IMR-90 (cell line): Measurements from ENCODE around the gene NOL4L. TPM values are rescaled to one million over a fixed set of nuclear protein-coding genes. Genes with fewer than 3 reads are reported as not detected.

Experiments used
- ATAC-seq: fragments of 200-7000 bp; cut with Tn5 transposase; 2 replicates; pipeline ENCODE4 v1.9.1; 2020; ENCODE audit warnings: low read depth, mild to moderate bottlenecking, moderate library complexity
- BruUV-seq: library from RNA; stranded (reverse); fragments of 400-500 nt; replicated peaks from 2 replicates; lab custom pipeline; 2021; lab: Mats Ljungman, UMichigan
- CTCF ChIA-PET: fragments of 300-600 bp; formaldehyde crosslinking; extraction: SDS; loops from one replicate; lab custom pipeline; 2021; ENCODE audit warnings: antibody characterized with exemption; lab: Yijun Ruan, JAX
- POLR2A ChIA-PET: fragments of 300-600 bp; sonication (Branson Sonifier 250); formaldehyde crosslinking; loops from one replicate; lab custom pipeline; 2022; ENCODE audit warnings: antibody characterized with exemption; ENCODE audit not compliant: unreplicated experiment; lab: Charles Lee
- DNase-seq: peaks from one replicate; pipeline ENCODE4 v3.0.0; 2013
- H2AFZ ChIP-seq: replicated peaks from 2 replicates; pipeline ENCODE3; 2013; ENCODE audit warnings: low read length, mild to moderate bottlenecking; ENCODE audit not compliant: poor library complexity
- H2AK5ac ChIP-seq: 2 replicates; pipeline ENCODE4 v1.6.1; 2013; ENCODE audit warnings: low read depth, low read length, inconsistent platforms
- H2AK9ac ChIP-seq: replicated peaks from 2 replicates; pipeline ENCODE3; 2013; ENCODE audit warnings: mild to moderate bottlenecking, low read depth, low read length, moderate library complexity; ENCODE audit not compliant: poor library complexity
- H2BK120ac ChIP-seq: 2 replicates; pipeline ENCODE4 v1.6.1; 2013; ENCODE audit warnings: low read depth, low read length, inconsistent platforms
- H2BK15ac ChIP-seq: 3 replicates; pipeline ENCODE4 v1.6.1; 2013; ENCODE audit warnings: low read depth, low read length, inconsistent platforms
- H2BK20ac ChIP-seq: 2 replicates; pipeline ENCODE4 v1.6.1; 2013; ENCODE audit warnings: low read depth, mild to moderate bottlenecking, inconsistent platforms, low read length, moderate library complexity
- H2BK5ac ChIP-seq: 2 replicates; pipeline ENCODE4 v1.6.1; 2013; ENCODE audit warnings: mild to moderate bottlenecking, low read depth, low read length, inconsistent platforms; ENCODE audit not compliant: poor library complexity, severe bottlenecking
- H3K14ac ChIP-seq: replicated peaks from 2 replicates; pipeline ENCODE4 v1.6.1; 2013; ENCODE audit warnings: low read depth, low read length, inconsistent platforms
- H3K18ac ChIP-seq: 2 replicates; pipeline ENCODE4 v1.6.1; 2013; ENCODE audit warnings: low read depth, low read length, control low read depth
- H3K23ac ChIP-seq: 2 replicates; pipeline ENCODE4 v1.6.1; 2013; ENCODE audit warnings: low read depth, low read length, inconsistent platforms
- H3K27ac ChIP-seq: 2 replicates; pipeline ENCODE4 v1.5.1; 2013; ENCODE audit warnings: mild to moderate bottlenecking, control low read depth, low read length; ENCODE audit not compliant: insufficient read depth
- H3K27me3 ChIP-seq: 2 replicates; pipeline ENCODE4 v1.6.1; 2013; ENCODE audit warnings: low read length; ENCODE audit not compliant: control insufficient read depth, insufficient read depth
- H3K36me3 ChIP-seq: 2 replicates; pipeline ENCODE4 v1.6.1; 2013; ENCODE audit warnings: low read length, mixed read lengths; ENCODE audit not compliant: control insufficient read depth, insufficient read depth
- H3K4ac ChIP-seq: 2 replicates; pipeline ENCODE4 v1.6.1; 2013; ENCODE audit warnings: low read depth, low read length, inconsistent platforms
- H3K4me1 ChIP-seq: 2 replicates; pipeline ENCODE4 v1.6.1; 2013; ENCODE audit warnings: low read length, mixed read lengths; ENCODE audit not compliant: control insufficient read depth, insufficient read depth
- H3K4me2 ChIP-seq: 2 replicates; pipeline ENCODE4 v1.6.1; 2013; ENCODE audit warnings: low read depth, mild to moderate bottlenecking, control low read depth, low read length, moderate library complexity
- H3K4me3 ChIP-seq: 2 replicates; pipeline ENCODE4 v1.5.1; 2013; ENCODE audit warnings: low read depth, mild to moderate bottlenecking, control low read depth, low read length, moderate library complexity; ENCODE audit not compliant: insufficient read depth
- H3K56ac ChIP-seq: 2 replicates; pipeline ENCODE4 v1.6.1; 2013; ENCODE audit warnings: low read length, inconsistent platforms; ENCODE audit not compliant: insufficient read depth; ENCODE audit errors: extremely low read depth
- H3K79me1 ChIP-seq, 2 experiments: 2 replicates each; pipeline ENCODE4 v1.6.1; 2013; ENCODE audit warnings: low read length in 2 of 2, inconsistent platforms in 1 of 2, low read depth in 1 of 2
- H3K9ac ChIP-seq: 2 replicates; pipeline ENCODE4 v1.6.1; 2013; ENCODE audit warnings: low read depth, low read length, control low read depth
- H3K9me1 ChIP-seq: 2 replicates; pipeline ENCODE4 v1.6.1; 2013; ENCODE audit warnings: low read length, inconsistent platforms; ENCODE audit not compliant: insufficient read depth
- H3K9me3 ChIP-seq: 2 replicates; pipeline ENCODE4 v1.6.1; 2013; ENCODE audit warnings: low read length; ENCODE audit not compliant: control insufficient read depth, insufficient read depth
- H4K20me1 ChIP-seq: 2 replicates; pipeline ENCODE4 v1.6.1; 2013; ENCODE audit warnings: low read length, inconsistent platforms; ENCODE audit not compliant: insufficient read depth
- H4K5ac ChIP-seq: 2 replicates; pipeline ENCODE4 v1.6.1; 2013; ENCODE audit warnings: mild to moderate bottlenecking, low read depth, low read length, control low read depth
- H4K8ac ChIP-seq, 2 experiments: 2 replicates each; pipeline ENCODE4 v1.6.1; 2013; ENCODE audit warnings: low read depth in 2 of 2, low read length in 2 of 2, control low read depth in 1 of 2, inconsistent platforms in 1 of 2
- H4K91ac ChIP-seq: 2 replicates; pipeline ENCODE4 v1.6.1; 2013; ENCODE audit warnings: low read depth, low read length, inconsistent platforms; ENCODE audit not compliant: insufficient read depth
- BHLHE40 ChIP-seq: fragments of 150-350 bp; IDR thresholded peaks from 2 replicates; pipeline ENCODE4 v1.6.1; 2016; ENCODE audit warnings: mild to moderate bottlenecking, low read depth, low read length
- CEBPB ChIP-seq: IDR thresholded peaks from 2 replicates; pipeline ENCODE4 v1.6.1; 2012; ENCODE audit warnings: low read depth, low read length, improper control_type of control experiment
- CHD1 ChIP-seq: IDR thresholded peaks from 2 replicates; pipeline ENCODE4 v1.6.1; 2012; ENCODE audit warnings: low read depth, low read length, improper control_type of control experiment
- FOS ChIP-seq: fragments of 150-350 bp; IDR thresholded peaks from 2 replicates; pipeline ENCODE4 v1.6.1; 2016; ENCODE audit warnings: low read depth, low read length
- MAFK ChIP-seq: IDR thresholded peaks from 2 replicates; pipeline ENCODE4 v1.6.1; 2012; ENCODE audit warnings: low read depth, low read length, improper control_type of control experiment
- MAZ ChIP-seq: IDR thresholded peaks from 2 replicates; pipeline ENCODE4 v1.6.1; 2012; ENCODE audit warnings: low read depth, mild to moderate bottlenecking, low read length, improper control_type of control experiment, moderate library complexity, borderline replicate concordance
- MXI1 ChIP-seq: IDR thresholded peaks from 2 replicates; pipeline ENCODE4 v1.6.1; 2012; ENCODE audit warnings: low read depth, mild to moderate bottlenecking, low read length, moderate library complexity, borderline replicate concordance
- NFE2L2 ChIP-seq: fragments of 150-350 bp; IDR thresholded peaks from 2 replicates; pipeline ENCODE4 v1.6.1; 2016; ENCODE audit warnings: low read depth, mild to moderate bottlenecking, low read length
- POLR2A ChIP-seq: IDR thresholded peaks from 2 replicates; pipeline ENCODE4 v1.6.1; 2012; ENCODE audit warnings: mild to moderate bottlenecking, low read depth, low read length
- RAD21 ChIP-seq: IDR thresholded peaks from 2 replicates; pipeline ENCODE4 v1.6.1; 2012; ENCODE audit warnings: low read length, improper control_type of control experiment
- RCOR1 ChIP-seq: IDR thresholded peaks from 2 replicates; pipeline ENCODE4 v1.6.1; 2012; ENCODE audit warnings: mild to moderate bottlenecking, low read length, improper control_type of control experiment; ENCODE audit not compliant: insufficient replicate concordance
- RFX5 ChIP-seq: IDR thresholded peaks from 2 replicates; pipeline ENCODE4 v1.8.0; 2012; ENCODE audit warnings: low read depth, mild to moderate bottlenecking, low read length, moderate library complexity
- SMC3 ChIP-seq: fragments of 150-350 bp; IDR thresholded peaks from 2 replicates; pipeline ENCODE4 v1.6.1; 2016; ENCODE audit warnings: low read depth, mild to moderate bottlenecking, antibody characterized with exemption, low read length, moderate library complexity
- WGBS, 2 experiments: methylation state at CpG; one replicate each; pipeline versions ENCODE4 v1.1.5 to v1.1.7; 2013; ENCODE audit warnings: missing lambda C conversion rate in 2 of 2; ENCODE audit not compliant: insufficient read length in 1 of 2; ENCODE audit errors: extremely low coverage in 2 of 2; 5-methylcytosine and 5-hydroxymethylcytosine counted together
- dilution Hi-C: fragments of 300-500 bp; cut with HindIII; formaldehyde crosslinking; loops from one replicate; pipeline ENCODE4 v1.14.3; 2018; ENCODE audit warnings: low sequenced_read_pairs; ENCODE audit not compliant: unreplicated experiment
- in situ Hi-C: fragments of 300-500 bp; cut with MboI; formaldehyde crosslinking; loops from 3 replicates; pipeline ENCODE4 v1.14.3; 2019; ENCODE audit warnings: low sequenced_read_pairs, inconsistent platforms, mixed read lengths
- intact Hi-C: fragments of 100-400 bp; cut with micrococcal nuclease; formaldehyde crosslinking; loops from 2 replicates; pipeline ENCODE4 v1.10.0; 2022
- polyA plus RNA-seq, 3 experiments: library from polyadenylated mRNA; depleted of rRNA; stranded (reverse); fragments of >200 nt; gene quantifications; 2 replicates each; pipeline ENCODE4 v1.2.3, GENCODE V29; 2012; ENCODE audit warnings: low replicate concordance in 1 of 3
- total RNA-seq: library from RNA; depleted of rRNA; stranded (reverse); fragments of >200 nt; gene quantifications from 2 replicates; pipeline ENCODE4 v1.2.3, GENCODE V29; 2012
- TF ChIP-seq, protein P1 (sequence below): conservative IDR thresholded peaks from 2 replicates; pipeline ENCODE4 v1.5.1; 2012; ENCODE audit warnings: mild to moderate bottlenecking, low read depth, low read length, improper control_type of control experiment
- TF ChIP-seq, protein P2 (sequence below): fragments of 150-350 bp; IDR thresholded peaks from 2 replicates; pipeline ENCODE4 v1.6.1; 2017; ENCODE audit warnings: mild to moderate bottlenecking, antibody characterized with exemption, low read length, low read depth
- TF ChIP-seq, protein P3 (sequence below): fragments of 150-350 bp; IDR thresholded peaks from 2 replicates; pipeline ENCODE4 v1.6.1; 2016; ENCODE audit warnings: low read depth, mild to moderate bottlenecking, low read length, moderate library complexity, borderline replicate concordance

NOL4L gene
- total and polyA plus RNA-seq, 2 of the 4 experiments (the other 2 are of a cell fraction), result 4.7 to 13.3 TPM

DNA sequence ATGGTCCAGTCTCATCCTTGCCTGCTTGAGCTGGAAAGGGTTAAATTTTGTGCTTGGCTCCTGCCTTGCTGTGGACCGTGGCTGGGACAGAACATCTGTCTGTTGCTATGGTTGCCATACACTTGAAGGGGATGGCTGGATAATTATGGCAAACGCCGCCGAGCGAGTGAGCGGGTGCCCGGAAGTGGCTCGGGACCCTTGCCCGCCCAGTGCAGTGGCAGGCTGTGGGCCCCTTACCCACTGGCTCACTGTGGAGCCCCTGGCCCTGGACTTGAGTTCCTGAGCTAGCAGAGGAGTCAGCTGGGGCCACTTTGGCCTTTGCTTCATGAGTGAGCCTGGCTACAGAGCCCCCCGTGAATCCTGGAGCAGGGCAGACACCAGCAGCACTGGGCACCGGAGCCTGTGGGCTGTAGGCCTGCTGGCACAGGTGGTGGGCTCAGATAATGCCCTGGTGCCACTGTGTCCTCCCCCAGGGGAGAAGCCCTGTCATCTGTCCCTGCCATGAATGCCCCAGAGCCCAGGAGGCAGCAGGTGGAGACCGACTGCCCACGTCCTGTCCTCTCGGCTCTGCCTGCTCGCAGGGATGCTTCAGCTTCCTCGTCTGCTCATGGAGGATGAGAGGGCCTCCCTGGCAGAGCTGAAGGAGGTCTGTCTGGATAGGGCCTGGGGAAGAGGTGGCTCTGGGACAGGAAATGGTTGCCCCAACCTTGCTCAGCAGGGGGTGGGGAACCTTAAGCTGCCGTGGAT, 25.5 kb upstream of the NOL4L start:
- no peaks in the 10 kb centered on the region for H3K4me1 ChIP-seq
- no peak overlapping the region for H3K23ac ChIP-seq
- BruUV-seq, result no TSS peak
- no peak overlapping the region for H3K4ac ChIP-seq
- H2AFZ ChIP-seq, result no peak overlapping the region
- H3K9me3 ChIP-seq, result no peaks in the 10 kb centered on the region
- H3K4me2 ChIP-seq, result no peak overlapping the region
- no peak overlapping the region for H2AK9ac ChIP-seq
- ATAC-seq (no peak), DNase-seq (no peak)
- H2AK5ac ChIP-seq, result no peak overlapping the region
- H2BK15ac ChIP-seq, result no peak overlapping the region
- in situ Hi-C loops, result no loop called here
- TF ChIP-seq CEBPB, result no peak
- TF ChIP-seq MXI1, result no peak
- TF ChIP-seq RFX5, result no peak
- TF ChIP-seq FOS, result no peak
- TF ChIP-seq SMC3, result no peak
- no peak for TF ChIP-seq BHLHE40
- TF ChIP-seq, protein P1, sequence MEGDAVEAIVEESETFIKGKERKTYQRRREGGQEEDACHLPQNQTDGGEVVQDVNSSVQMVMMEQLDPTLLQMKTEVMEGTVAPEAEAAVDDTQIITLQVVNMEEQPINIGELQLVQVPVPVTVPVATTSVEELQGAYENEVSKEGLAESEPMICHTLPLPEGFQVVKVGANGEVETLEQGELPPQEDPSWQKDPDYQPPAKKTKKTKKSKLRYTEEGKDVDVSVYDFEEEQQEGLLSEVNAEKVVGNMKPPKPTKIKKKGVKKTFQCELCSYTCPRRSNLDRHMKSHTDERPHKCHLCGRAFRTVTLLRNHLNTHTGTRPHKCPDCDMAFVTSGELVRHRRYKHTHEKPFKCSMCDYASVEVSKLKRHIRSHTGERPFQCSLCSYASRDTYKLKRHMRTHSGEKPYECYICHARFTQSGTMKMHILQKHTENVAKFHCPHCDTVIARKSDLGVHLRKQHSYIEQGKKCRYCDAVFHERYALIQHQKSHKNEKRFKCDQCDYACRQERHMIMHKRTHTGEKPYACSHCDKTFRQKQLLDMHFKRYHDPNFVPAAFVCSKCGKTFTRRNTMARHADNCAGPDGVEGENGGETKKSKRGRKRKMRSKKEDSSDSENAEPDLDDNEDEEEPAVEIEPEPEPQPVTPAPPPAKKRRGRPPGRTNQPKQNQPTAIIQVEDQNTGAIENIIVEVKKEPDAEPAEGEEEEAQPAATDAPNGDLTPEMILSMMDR, result no peak
- TF ChIP-seq, protein P2, sequence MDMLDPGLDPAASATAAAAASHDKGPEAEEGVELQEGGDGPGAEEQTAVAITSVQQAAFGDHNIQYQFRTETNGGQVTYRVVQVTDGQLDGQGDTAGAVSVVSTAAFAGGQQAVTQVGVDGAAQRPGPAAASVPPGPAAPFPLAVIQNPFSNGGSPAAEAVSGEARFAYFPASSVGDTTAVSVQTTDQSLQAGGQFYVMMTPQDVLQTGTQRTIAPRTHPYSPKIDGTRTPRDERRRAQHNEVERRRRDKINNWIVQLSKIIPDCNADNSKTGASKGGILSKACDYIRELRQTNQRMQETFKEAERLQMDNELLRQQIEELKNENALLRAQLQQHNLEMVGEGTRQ, result no peak
- no peak for TF ChIP-seq CHD1
- TF ChIP-seq NFE2L2, result no peak
- no peak for TF ChIP-seq POLR2A
- TF ChIP-seq RAD21, result no peak
- TF ChIP-seq, protein P3, sequence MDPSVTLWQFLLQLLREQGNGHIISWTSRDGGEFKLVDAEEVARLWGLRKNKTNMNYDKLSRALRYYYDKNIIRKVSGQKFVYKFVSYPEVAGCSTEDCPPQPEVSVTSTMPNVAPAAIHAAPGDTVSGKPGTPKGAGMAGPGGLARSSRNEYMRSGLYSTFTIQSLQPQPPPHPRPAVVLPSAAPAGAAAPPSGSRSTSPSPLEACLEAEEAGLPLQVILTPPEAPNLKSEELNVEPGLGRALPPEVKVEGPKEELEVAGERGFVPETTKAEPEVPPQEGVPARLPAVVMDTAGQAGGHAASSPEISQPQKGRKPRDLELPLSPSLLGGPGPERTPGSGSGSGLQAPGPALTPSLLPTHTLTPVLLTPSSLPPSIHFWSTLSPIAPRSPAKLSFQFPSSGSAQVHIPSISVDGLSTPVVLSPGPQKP, result no peak
- no peak for TF ChIP-seq MAFK
- TF ChIP-seq RCOR1, result no peak
- no peak for TF ChIP-seq MAZ
- no peak overlapping the region for H3K27ac ChIP-seq
- no peak overlapping the region for H3K14ac ChIP-seq
- H4K91ac ChIP-seq, result no peak overlapping the region
- no peak overlapping the region for H3K9ac ChIP-seq
- peaks cover 60% of the 10 kb centered on the region for H3K27me3 ChIP-seq
- dilution Hi-C loops, result no loop called here
- H4K8ac ChIP-seq, result no peak overlapping the region
- intact Hi-C loops, result no loop called here
- no peak overlapping the region for H2BK120ac ChIP-seq
- H2BK5ac ChIP-seq, result no peak overlapping the region
- no peaks in the 10 kb centered on the region for H3K79me1 ChIP-seq
- ChIA-PET CTCF (no interaction called here), POLR2A (no interaction called here)
- H4K5ac ChIP-seq, result no peak overlapping the region
- H4K20me1 ChIP-seq, result no peaks in the 10 kb centered on the region; the same call in 1 of the 2 replicates
- WGBS, 2 experiments, result 0% methylated on average over 1 of the region's 17 CpGs; no CpG with 5 or more reads in 1 of the 2 experiments
- H3K4me3 ChIP-seq, result no peak overlapping the region
- H3K36me3 ChIP-seq, result no peaks in the 10 kb centered on the region
- H3K9me1 ChIP-seq, result no peaks in the 10 kb centered on the region
- H3K56ac ChIP-seq, result no peak overlapping the region
- H2BK20ac ChIP-seq, result no peak overlapping the region
- H3K18ac ChIP-seq, result no peak overlapping the region
